H9 (cell line): Measurements from ENCODE around the gene LRP1. TPM values are rescaled to one million over a fixed set of nuclear protein-coding genes. Genes with fewer than 3 reads are reported as not detected.

Experiments
- DNase-seq: peaks from one replicate; pipeline ENCODE4 v3.0.0-alpha.2; 2017
- H2AFZ ChIP-seq: one replicate; pipeline ENCODE4 v1.6.1; 2013; ENCODE audit warnings: mild to moderate bottlenecking, low read length, control low read depth, moderate library complexity
- H2AK5ac ChIP-seq: 2 replicates; pipeline ENCODE4 v1.6.1; 2013; ENCODE audit warnings: low read length, control low read depth, mixed read lengths; ENCODE audit not compliant: insufficient read length
- H2BK120ac ChIP-seq: one replicate; pipeline ENCODE4 v1.6.1; 2013; ENCODE audit warnings: low read depth, mild to moderate bottlenecking, low read length, control low read depth, inconsistent platforms; ENCODE audit not compliant: poor library complexity, severe bottlenecking
- H2BK12ac ChIP-seq: 2 replicates; pipeline ENCODE4 v1.6.1; 2013; ENCODE audit warnings: low read length, control low read depth, mixed read lengths, low read depth; ENCODE audit not compliant: insufficient read length
- H2BK15ac ChIP-seq: 2 replicates; pipeline ENCODE4 v1.6.1; 2013; ENCODE audit warnings: low read depth, low read length, control low read depth
- H2BK20ac ChIP-seq: one replicate; pipeline ENCODE4 v1.6.1; 2013; ENCODE audit warnings: low read depth, mild to moderate bottlenecking, low read length, control low read depth, inconsistent platforms; ENCODE audit not compliant: poor library complexity, severe bottlenecking
- H2BK5ac ChIP-seq: 2 replicates; pipeline ENCODE4 v1.6.1; 2013; ENCODE audit warnings: low read length, control low read depth, mixed read lengths; ENCODE audit not compliant: insufficient read length
- H3K14ac ChIP-seq: 2 replicates; pipeline ENCODE4 v1.6.1; 2013; ENCODE audit warnings: low read length, control low read depth; ENCODE audit not compliant: insufficient read depth
- H3K18ac ChIP-seq: 2 replicates; pipeline ENCODE4 v1.6.1; 2013; ENCODE audit warnings: low read depth, mild to moderate bottlenecking, mixed read lengths, low read length, control low read depth; ENCODE audit not compliant: insufficient read length
- H3K23ac ChIP-seq: 2 replicates; pipeline ENCODE4 v1.6.1; 2013; ENCODE audit warnings: low read length, control low read depth, mixed read lengths, low read depth; ENCODE audit not compliant: insufficient read length
- H3K23me2 ChIP-seq: 2 replicates; pipeline ENCODE4 v1.6.1; 2013; ENCODE audit warnings: low read depth, mild to moderate bottlenecking, mixed read lengths, low read length, control low read depth; ENCODE audit not compliant: insufficient read length, poor library complexity, severe bottlenecking
- H3K27ac ChIP-seq: 2 replicates; pipeline ENCODE4 v1.5.1; 2013; ENCODE audit warnings: low read length, control low read depth, mixed read lengths, low read depth; ENCODE audit not compliant: insufficient read length
- H3K27me3 ChIP-seq: 2 replicates; pipeline ENCODE4 v1.6.1; 2013; ENCODE audit warnings: low read length, control low read depth, inconsistent platforms; ENCODE audit not compliant: insufficient read depth
- H3K4ac ChIP-seq: 2 replicates; pipeline ENCODE4 v1.6.1; 2013; ENCODE audit warnings: low read depth, mild to moderate bottlenecking, control low read depth, inconsistent platforms, low read length, moderate library complexity
- H3K4me1 ChIP-seq: 2 replicates; pipeline ENCODE4 v1.6.1; 2013; ENCODE audit warnings: low read length, control low read depth, inconsistent platforms; ENCODE audit not compliant: insufficient read depth
- H3K4me2 ChIP-seq: 2 replicates; pipeline ENCODE4 v1.6.1; 2013; ENCODE audit warnings: low read length, control low read depth, mixed read lengths; ENCODE audit not compliant: insufficient read length, insufficient read depth
- H3K56ac ChIP-seq: 2 replicates; pipeline ENCODE4 v1.6.1; 2013; ENCODE audit warnings: low read depth, mild to moderate bottlenecking, mixed read lengths, low read length, control low read depth; ENCODE audit not compliant: insufficient read length
- H3K79me1 ChIP-seq: 2 replicates; pipeline ENCODE4 v1.6.1; 2013; ENCODE audit warnings: low read depth, mild to moderate bottlenecking, moderate library complexity, low read length, control low read depth, inconsistent platforms; ENCODE audit not compliant: insufficient read depth, poor library complexity, severe bottlenecking
- H3K79me2 ChIP-seq: 2 replicates; pipeline ENCODE4 v1.6.1; 2013; ENCODE audit warnings: low read length, control low read depth, inconsistent platforms; ENCODE audit not compliant: insufficient read depth
- H3K9ac ChIP-seq: 2 replicates; pipeline ENCODE4 v1.6.1; 2013; ENCODE audit warnings: low read length, control low read depth, mixed read lengths; ENCODE audit not compliant: insufficient read length; ENCODE audit errors: extremely low read depth
- H3K9me3 ChIP-seq: one replicate; pipeline ENCODE4 v1.6.1; 2013; ENCODE audit warnings: low read depth, low read length, inconsistent platforms; ENCODE audit not compliant: control insufficient read depth
- H3T11ph ChIP-seq: one replicate; pipeline ENCODE4 v1.6.1; 2013; ENCODE audit warnings: mild to moderate bottlenecking, low read length, control low read depth, inconsistent platforms
- H4K20me1 ChIP-seq: one replicate; pipeline ENCODE4 v1.6.1; 2013; ENCODE audit not compliant: control insufficient read depth, insufficient read length, insufficient read depth
- H4K5ac ChIP-seq: 2 replicates; pipeline ENCODE4 v1.6.1; 2013; ENCODE audit warnings: low read depth, mild to moderate bottlenecking, mixed read lengths, low read length, control low read depth; ENCODE audit not compliant: insufficient read length
- H4K8ac ChIP-seq: replicated peaks from 2 replicates; pipeline ENCODE4 v1.6.1; 2013; ENCODE audit warnings: low read length, control low read depth, mixed read lengths, low read depth; ENCODE audit not compliant: insufficient read length
- H4K91ac ChIP-seq: 2 replicates; pipeline ENCODE4 v1.6.1; 2013; ENCODE audit warnings: low read depth, mild to moderate bottlenecking, moderate library complexity, mixed read lengths, low read length, control low read depth; ENCODE audit not compliant: insufficient read length
- H3K27ac Mint-ChIP-seq, 3 experiments: 2 replicates in 2 of 3; 3 replicates in 1 of 3; pipeline ENCODE4 v1.8.0; 2020 to 2021; ENCODE audit warnings: mixed read lengths in 3 of 3, mild to moderate bottlenecking in 1 of 3, moderate library complexity in 1 of 3
- H3K27me3 Mint-ChIP-seq: 2 replicates; pipeline ENCODE4 v1.8.0; 2021; ENCODE audit warnings: low read depth, mild to moderate bottlenecking, moderate library complexity, mixed read lengths
- H3K36me3 Mint-ChIP-seq, 3 experiments: 2 replicates in 2 of 3; 3 replicates in 1 of 3; pipeline ENCODE4 v1.8.0; 2020 to 2021; ENCODE audit warnings: low read depth in 3 of 3, mixed read lengths in 3 of 3; ENCODE audit not compliant: insufficient read depth in 1 of 3
- H3K4me1 Mint-ChIP-seq, 2 experiments: 2 replicates each; pipeline ENCODE4 v1.8.0; 2020; ENCODE audit warnings: mixed read lengths in 2 of 2
- H3K4me3 Mint-ChIP-seq, 2 experiments: 2 replicates in 1 of 2; 3 replicates in 1 of 2; pipeline ENCODE4 v1.8.0; 2020 to 2021; ENCODE audit warnings: mild to moderate bottlenecking in 2 of 2, mixed read lengths in 2 of 2, moderate library complexity in 1 of 2
- H3K9me3 Mint-ChIP-seq, 2 experiments: 2 replicates in 1 of 2; 3 replicates in 1 of 2; pipeline ENCODE4 v1.8.0; 2020; ENCODE audit warnings: mild to moderate bottlenecking in 2 of 2, mixed read lengths in 2 of 2, moderate library complexity in 1 of 2
- CTCF ChIP-seq: fragments of 200-600 bp; sonication (generic); conservative IDR thresholded peaks from 3 replicates; pipeline ENCODE4 v1.8.0; 2021; ENCODE audit warnings: antibody characterized with exemption, mild to moderate bottlenecking
- WGBS: extraction: QIAGEN DNeasy Blood & Tissue Kit; methylation state at CpG from one replicate; pipeline ENCODE4 v1.1.7; 2013; ENCODE audit warnings: missing lambda C conversion rate, low lambda C conversion rate, mixed read lengths; ENCODE audit not compliant: insufficient read length; ENCODE audit errors: extremely low coverage; 5-methylcytosine and 5-hydroxymethylcytosine counted together
- total RNA-seq: library from RNA; stranded (reverse); gene quantifications from 2 replicates; pipeline ENCODE4 v1.2.1, GENCODE V29; 2021

The LRP1 gene
- total RNA-seq, 1 experiment from 2014 or later = 115 TPM

DNA sequence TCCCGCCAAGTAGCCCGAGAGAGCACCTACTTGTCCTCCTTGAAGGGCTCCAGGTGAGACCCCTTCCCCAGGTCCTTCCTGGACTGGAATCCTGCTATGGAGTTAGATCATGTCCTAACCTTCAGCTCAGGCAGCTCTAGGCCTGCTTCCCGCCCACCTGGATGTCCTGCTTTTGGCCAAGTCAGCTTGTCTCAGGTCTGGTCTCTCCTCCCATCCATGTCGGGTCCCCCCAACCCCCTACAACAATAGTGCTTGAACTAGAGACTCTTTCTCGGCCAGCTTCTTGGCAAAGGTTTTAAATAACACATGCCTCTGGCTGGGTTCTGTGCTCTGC is 35.8 kb upstream of the LRP1 start:
- Mint-ChIP-seq H3K36me3 (peaks cover 15 to 69% (median 57%) of the 10 kb centered on the region in 3 experiments), H3K9me3 (no peaks in the 10 kb centered on the region), H3K27ac (peak overlapping the region in 2 of 3 experiments; percentile 83 to 89; a peak in 4 of 7 replicates), H3K27me3 (no peaks in the 10 kb centered on the region; the same call in 1 of the 2 replicates), H3K4me1 (peaks cover 51 to 57% of the 10 kb centered on the region in 2 experiments), H3K4me3 (peak overlapping the region in 1 of 2 experiments; percentile 40; a peak in 3 of 5 replicates)
- H2BK5ac ChIP-seq = no peak overlapping the region
- no peaks in the 10 kb centered on the region; the same call in 1 of the 2 replicates for H3K4me1 ChIP-seq
- H3K27ac ChIP-seq = no peak overlapping the region
- H3T11ph ChIP-seq = no peak overlapping the region
- H4K20me1 ChIP-seq = no peaks in the 10 kb centered on the region
- no peaks in the 10 kb centered on the region; the same call in 1 of the 2 replicates for H3K79me2 ChIP-seq
- H4K5ac ChIP-seq = no peak overlapping the region
- no peak overlapping the region for H3K18ac ChIP-seq
- no peaks in the 10 kb centered on the region for H3K9me3 ChIP-seq
- H3K23me2 ChIP-seq = no peaks in the 10 kb centered on the region
- H4K8ac ChIP-seq = no peak overlapping the region
- H3K79me1 ChIP-seq = no peaks in the 10 kb centered on the region
- no peak for TF ChIP-seq CTCF
- no peak overlapping the region for H4K91ac ChIP-seq
- H2AK5ac ChIP-seq = no peak overlapping the region
- no peak overlapping the region for H2BK120ac ChIP-seq
- no peak for DNase-seq
- no peak overlapping the region for H3K4ac ChIP-seq
- no peak overlapping the region for H2BK20ac ChIP-seq
- WGBS = no CpG with 5 or more reads among the region's 5 CpGs
- H2BK15ac ChIP-seq = no peak overlapping the region
- H3K14ac ChIP-seq = no peak overlapping the region
- H3K23ac ChIP-seq = no peak overlapping the region
- H2BK12ac ChIP-seq = no peak overlapping the region
- H3K56ac ChIP-seq = no peak overlapping the region
- no peak overlapping the region for H3K4me2 ChIP-seq
- H2AFZ ChIP-seq = no peak overlapping the region
- no peaks in the 10 kb centered on the region for H3K27me3 ChIP-seq
- H3K9ac ChIP-seq = no peak overlapping the region
